HL-60/S4 treated with retinoic acid at 250 ng/mL for 4 days and 3 days (cell line): ENCODE data around the gene CNTD1.
"Not testable (repeated sequence)": the region's sequence is repeated elsewhere in the genome, so short reads cannot be mapped to it uniquely, and the experiment has no call there.

Source experiments
- in situ Hi-C: fragments of 300-500 bp; cut with MboI; formaldehyde crosslinking; loops from 2 replicates; pipeline ENCODE4 v1.7.0; 2022; ENCODE audit warnings: low sequenced_read_pairs

CNTD1 gene, protein sequence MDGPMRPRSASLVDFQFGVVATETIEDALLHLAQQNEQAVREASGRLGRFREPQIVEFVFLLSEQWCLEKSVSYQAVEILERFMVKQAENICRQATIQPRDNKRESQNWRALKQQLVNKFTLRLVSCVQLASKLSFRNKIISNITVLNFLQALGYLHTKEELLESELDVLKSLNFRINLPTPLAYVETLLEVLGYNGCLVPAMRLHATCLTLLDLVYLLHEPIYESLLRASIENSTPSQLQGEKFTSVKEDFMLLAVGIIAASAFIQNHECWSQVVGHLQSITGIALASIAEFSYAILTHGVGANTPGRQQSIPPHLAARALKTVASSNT

GRCh38 chr17:42798383-42799380, at the start of gene CNTD1, which contains the start of gene COA3:
Gene CNTD1, plus strand, starts transcription at chr17:42798861. Its CDS starts 207 bp downstream, at chr17:42799068.
Gene COA3, minus strand, starts transcription at chr17:42798704. Its CDS starts 23 bp downstream, at chr17:42798681.
- in situ Hi-C loops: no loop called here

- in situ Hi-C loops: no loop called here
Observed at GRCh38 chr17:42748908-42749798, 49.5 kb upstream of the CNTD1 start.

DNA sequence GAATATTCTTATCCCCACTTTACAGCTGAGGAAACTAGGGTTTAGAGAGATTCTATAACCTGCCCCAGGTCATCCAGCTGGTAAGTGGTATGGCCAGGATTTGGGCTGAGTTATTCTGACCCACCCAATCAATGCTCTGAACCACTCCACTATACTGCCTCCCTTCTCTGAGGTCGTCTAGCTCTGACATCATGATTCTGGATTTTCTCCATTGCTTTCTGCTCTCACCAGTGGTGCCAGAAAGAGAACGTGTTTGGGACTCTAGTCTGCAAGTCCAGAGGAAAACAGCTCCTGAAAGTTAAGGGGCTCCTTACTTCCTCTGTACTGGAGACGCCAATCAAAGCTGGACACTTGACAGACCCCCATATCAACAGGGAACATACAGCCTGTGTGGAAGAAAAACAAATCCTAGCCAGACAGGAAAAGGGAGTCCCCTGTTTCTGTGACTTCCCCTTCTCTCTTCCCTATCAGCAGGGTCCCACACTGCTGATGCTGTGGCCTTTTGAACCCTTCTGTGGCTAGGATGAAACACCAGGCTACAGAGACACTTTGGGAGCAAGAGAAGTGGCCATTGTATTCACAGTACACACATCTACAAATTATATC, 47.8 kb upstream of the CNTD1 start:
- in situ Hi-C loops: no loop called here

GRCh38 chr17:42751628-42752027, 47.0 kb upstream of the CNTD1 start:
- in situ Hi-C loops: no loop called here

- in situ Hi-C loops: no loop called here
Observed at GRCh38 chr17:42754782-42755181, 43.9 kb upstream of the CNTD1 start.

DNA sequence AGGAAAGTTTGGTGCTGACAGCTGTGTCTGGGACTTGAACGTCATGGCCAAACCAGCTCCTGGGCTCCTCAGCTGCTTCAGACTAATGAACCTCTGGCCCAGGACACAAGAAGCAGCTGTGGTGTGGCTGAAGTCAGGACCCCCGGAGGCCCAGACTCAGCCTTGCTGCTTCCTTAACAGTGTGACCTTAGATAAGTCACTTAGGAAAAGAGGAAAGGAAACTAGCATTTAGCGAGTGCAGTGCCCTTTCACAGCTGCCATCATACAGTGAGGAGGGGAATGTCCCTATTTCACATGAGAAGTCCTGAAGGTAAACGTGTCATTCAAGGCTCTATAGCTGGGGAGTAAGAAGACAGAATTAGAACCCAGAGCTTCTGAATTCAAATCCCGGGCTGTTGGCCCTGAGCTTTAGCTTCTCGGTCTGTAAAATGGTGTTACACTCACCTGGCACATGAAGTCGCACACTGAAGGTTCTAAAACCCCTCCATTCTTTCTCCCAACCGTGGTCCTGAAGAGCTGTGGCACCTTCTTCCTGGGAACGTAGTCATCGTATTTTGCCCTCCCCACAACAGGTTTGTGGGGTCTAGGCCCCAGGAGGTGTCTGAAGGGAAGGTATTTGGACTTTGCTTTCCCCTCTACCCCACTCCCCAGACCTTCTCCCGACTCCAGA, 38.5 kb upstream of the CNTD1 start:
- in situ Hi-C loops: no loop called here

- in situ Hi-C loops: no loop called here
Observed at GRCh38 chr17:42760652-42761581, 37.7 kb upstream of the CNTD1 start, which contains the start of gene RAMP2. Gene RAMP2, plus strand, starts transcription at chr17:42761227. Its CDS starts 35 bp downstream, at chr17:42761262.

DNA sequence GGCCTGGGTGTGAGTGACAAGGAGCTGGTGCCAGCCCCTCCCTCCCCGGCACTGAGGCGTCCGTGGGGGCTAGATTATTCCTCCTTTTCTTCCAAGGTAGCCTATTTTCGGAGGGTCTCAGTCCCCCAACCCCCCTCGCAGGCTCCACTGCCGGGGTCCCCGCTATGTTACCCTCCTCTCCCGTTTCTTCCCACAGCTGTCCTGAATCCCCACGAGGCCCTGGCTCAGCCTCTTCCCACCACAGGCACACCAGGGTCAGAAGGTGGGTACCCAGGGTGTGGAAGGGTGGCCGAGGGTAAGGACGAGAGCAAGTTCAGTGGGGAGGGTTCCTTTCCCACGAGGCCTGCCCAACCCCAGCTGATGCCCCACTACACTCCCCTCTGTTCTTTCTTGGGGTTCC, 37.0 kb upstream of the CNTD1 start:
- in situ Hi-C loops: no loop called here

- in situ Hi-C loops: no loop called here
Observed at GRCh38 chr17:42766124-42766523, 32.5 kb upstream of the CNTD1 start.

- in situ Hi-C loops: no loop called here
Observed at GRCh38 chr17:42767512-42767911, 31.1 kb upstream of the CNTD1 start.

- in situ Hi-C loops: not testable (repeated sequence)
Observed at GRCh38 chr17:42768006-42768405, 30.7 kb upstream of the CNTD1 start.

DNA sequence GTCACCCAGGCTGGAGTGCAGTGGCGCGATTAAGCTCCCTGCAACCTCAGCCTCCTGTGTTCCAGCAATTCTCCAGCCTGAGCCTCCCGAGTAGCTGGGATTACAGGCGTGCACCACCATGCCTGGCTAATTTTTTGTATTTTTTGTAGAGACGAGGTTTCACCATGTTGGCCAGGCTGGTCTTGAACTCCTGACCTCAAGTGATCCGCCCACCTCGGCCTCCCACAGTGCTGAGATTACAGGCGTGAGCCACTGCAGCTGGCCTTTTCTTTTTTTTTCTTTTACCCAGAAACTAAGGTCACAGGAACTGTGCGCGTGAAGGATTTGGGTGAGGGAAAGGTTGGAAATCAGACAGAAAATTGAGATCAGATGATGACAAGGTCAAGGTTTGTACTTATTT, 28.7 kb upstream of the CNTD1 start:
- in situ Hi-C loops: not testable (repeated sequence)

DNA sequence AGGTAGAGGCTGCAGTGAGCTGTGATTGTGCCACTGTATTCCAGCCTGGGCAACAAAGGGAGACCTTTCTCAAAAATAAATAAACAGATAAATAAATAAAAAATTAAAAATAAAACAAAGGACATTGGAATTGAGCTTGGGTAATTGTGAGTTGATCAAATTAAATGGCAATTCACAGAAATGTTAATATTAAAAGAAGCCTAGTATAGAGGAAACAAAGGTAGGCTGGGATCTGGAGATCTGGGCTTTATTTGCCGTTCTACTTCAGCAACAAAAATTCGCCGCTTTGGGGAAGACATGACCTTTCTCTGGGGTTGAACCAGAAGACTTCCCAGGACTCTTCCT, 25.7 kb upstream of the CNTD1 start:
- in situ Hi-C loops: no loop called here

DNA sequence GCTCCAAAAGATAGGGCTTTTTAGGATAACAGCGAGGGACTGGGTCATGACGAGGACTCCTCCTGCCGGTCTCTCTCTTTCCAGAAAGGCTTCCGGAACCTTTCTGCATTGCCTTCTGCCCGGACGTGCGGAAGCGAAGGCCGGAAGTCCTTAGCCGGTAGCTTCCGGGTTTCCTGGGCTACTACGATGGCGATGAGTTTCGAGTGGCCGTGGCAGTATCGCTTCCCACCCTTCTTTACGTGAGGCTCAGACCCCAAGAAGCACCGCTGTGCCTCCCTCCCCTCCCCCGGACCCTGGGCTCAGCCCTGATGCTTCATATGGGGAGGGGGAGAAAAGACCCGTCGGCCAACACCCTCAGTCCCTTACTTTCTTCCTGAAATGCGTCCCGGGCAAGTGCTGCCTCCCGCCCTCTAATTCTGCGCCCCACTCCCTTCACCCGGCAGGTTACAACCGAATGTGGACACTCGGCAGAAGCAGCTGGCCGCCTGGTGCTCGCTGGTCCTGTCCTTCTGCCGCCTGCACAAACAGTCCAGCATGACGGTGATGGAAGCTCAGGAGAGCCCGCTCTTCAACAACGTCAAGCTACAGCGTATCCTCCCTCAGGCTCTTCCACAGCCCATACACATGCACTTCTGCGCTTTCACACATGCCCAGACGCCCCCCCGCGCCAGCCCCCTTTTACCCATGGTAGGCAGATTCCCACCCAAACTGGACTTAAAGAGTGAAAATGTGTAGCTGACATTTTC, 25.2 kb upstream of the CNTD1 start, which contains the start of gene VPS25:
TSS of gene VPS25 (plus strand) at position 160 of the 746 bp plus-strand sequence. CDS start at position 187, 27 bp downstream.
- in situ Hi-C loops: no loop called here

- in situ Hi-C loops: no loop called here
Observed at GRCh38 chr17:42774066-42774745, 24.5 kb upstream of the CNTD1 start.

GRCh38 chr17:42775534-42776098, 23.0 kb upstream of the CNTD1 start:
- in situ Hi-C loops: no loop called here

DNA sequence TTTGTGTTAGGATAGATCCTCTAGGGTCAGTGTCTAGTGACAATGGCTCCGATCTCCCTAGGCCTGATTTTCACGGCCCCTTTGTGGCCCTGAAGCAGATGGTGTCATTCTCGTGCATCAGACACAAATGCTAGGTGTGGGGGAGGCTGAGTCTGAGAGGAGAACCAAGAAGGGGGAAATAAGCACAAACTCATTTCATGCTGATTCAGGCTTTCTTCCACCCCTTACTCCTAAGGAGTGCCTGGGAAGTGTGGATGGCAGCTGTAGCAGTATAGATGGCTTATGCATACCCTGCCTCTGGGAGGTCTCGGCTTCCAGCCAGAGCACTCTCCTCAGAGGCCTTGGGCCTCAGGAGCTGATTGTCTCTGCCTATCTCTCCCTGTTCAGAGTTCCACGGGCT, 20.1 kb upstream of the CNTD1 start:
- in situ Hi-C loops: no loop called here
